Esophagus muscularis mucosa (tissue), 4 donors: ENCODE data around the gene FAT1. TPM values are rescaled to one million over a fixed set of nuclear protein-coding genes. Genes with fewer than 3 reads are reported as not detected.
A peak's percentile ranks its signal among the peaks of the same experiment; 100 is the strongest.

Experiments
- DNase-seq: peaks from one replicate; pipeline ENCODE4 v3.0.0-alpha.2; 2017; ENCODE audit errors: extremely low spot score
- H3K27ac ChIP-seq, 4 donors: fragments of 200-600 bp; sonication (generic); replicated peaks in 1 of 4; 1 replicate in 3 of 4; 2 replicates in 1 of 4; pipeline ENCODE4 v1.5.1; 2016 to 2019; ENCODE audit warnings: mild to moderate bottlenecking in 1 of 4
- H3K27me3 ChIP-seq, 4 donors: fragments of 200-600 bp; sonication (generic); one replicate each; pipeline versions ENCODE4 v1.5.1 to v1.6.0; 2016 to 2019
- H3K36me3 ChIP-seq, 4 donors: fragments of 200-600 bp; sonication (generic); one replicate each; pipeline ENCODE4 v1.5.1; 2016 to 2019
- H3K4me1 ChIP-seq, 4 donors: fragments of 200-600 bp; sonication (generic); one replicate each; pipeline ENCODE4 v1.5.1; 2016 to 2019
- H3K4me3 ChIP-seq, 4 donors: fragments of 200-600 bp; sonication (generic); 1 replicate in 2 of 4; 2 replicates in 2 of 4; pipeline ENCODE4 v1.5.1; 2016 to 2019; ENCODE audit warnings: mild to moderate bottlenecking in 4 of 4, moderate library complexity in 1 of 4
- H3K9me3 ChIP-seq, 4 donors: fragments of 200-600 bp; sonication (generic); 1 replicate in 3 of 4; 2 replicates in 1 of 4; pipeline ENCODE4 v1.5.1; 2016 to 2019
- EP300 ChIP-seq: sonication (generic); formaldehyde crosslinking; IDR thresholded peaks from one replicate; pipeline ENCODE4 v1.6.1; 2017; ENCODE audit warnings: antibody characterized with exemption
- POLR2A ChIP-seq: fragments of 450-650 bp; IDR thresholded peaks from one replicate; pipeline ENCODE4 v1.6.1; 2017; ENCODE audit warnings: antibody characterized with exemption, moderate library complexity, mild to moderate bottlenecking, low read depth
- POLR2AphosphoS5 ChIP-seq, 2 donors: sonication (generic); formaldehyde crosslinking; IDR thresholded peaks; one replicate each; pipeline ENCODE4 v1.6.1; 2017; ENCODE audit warnings: antibody characterized with exemption in 2 of 2
- WGBS: methylation state at CpG from one replicate; pipeline ENCODE4 v1.1.5; 2018; 5-methylcytosine and 5-hydroxymethylcytosine counted together
- intact Hi-C: fragments of 100-400 bp; cut with DNase I; formaldehyde crosslinking; loops from one replicate; pipeline ENCODE4 v1.15.1; 2023
- total RNA-seq, 4 donors: library from RNA; depleted of rRNA; stranded (reverse); fragments of >200 nt; gene quantifications; one replicate each; pipeline versions ENCODE4 v1.1.0 to v1.2.1, GENCODE V29; 2016
- TF ChIP-seq, protein P1 (sequence below), 3 experiments: fragments of 200-600 bp in 2 of 3; fragments of 450-650 bp in 1 of 3; sonication (generic) in 2 of 3; IDR thresholded peaks; one replicate each; pipeline ENCODE4 v1.5.1; 2017 to 2019; ENCODE audit warnings: antibody characterized with exemption in 3 of 3, mild to moderate bottlenecking in 2 of 3, moderate library complexity in 1 of 3

Gene FAT1, protein sequence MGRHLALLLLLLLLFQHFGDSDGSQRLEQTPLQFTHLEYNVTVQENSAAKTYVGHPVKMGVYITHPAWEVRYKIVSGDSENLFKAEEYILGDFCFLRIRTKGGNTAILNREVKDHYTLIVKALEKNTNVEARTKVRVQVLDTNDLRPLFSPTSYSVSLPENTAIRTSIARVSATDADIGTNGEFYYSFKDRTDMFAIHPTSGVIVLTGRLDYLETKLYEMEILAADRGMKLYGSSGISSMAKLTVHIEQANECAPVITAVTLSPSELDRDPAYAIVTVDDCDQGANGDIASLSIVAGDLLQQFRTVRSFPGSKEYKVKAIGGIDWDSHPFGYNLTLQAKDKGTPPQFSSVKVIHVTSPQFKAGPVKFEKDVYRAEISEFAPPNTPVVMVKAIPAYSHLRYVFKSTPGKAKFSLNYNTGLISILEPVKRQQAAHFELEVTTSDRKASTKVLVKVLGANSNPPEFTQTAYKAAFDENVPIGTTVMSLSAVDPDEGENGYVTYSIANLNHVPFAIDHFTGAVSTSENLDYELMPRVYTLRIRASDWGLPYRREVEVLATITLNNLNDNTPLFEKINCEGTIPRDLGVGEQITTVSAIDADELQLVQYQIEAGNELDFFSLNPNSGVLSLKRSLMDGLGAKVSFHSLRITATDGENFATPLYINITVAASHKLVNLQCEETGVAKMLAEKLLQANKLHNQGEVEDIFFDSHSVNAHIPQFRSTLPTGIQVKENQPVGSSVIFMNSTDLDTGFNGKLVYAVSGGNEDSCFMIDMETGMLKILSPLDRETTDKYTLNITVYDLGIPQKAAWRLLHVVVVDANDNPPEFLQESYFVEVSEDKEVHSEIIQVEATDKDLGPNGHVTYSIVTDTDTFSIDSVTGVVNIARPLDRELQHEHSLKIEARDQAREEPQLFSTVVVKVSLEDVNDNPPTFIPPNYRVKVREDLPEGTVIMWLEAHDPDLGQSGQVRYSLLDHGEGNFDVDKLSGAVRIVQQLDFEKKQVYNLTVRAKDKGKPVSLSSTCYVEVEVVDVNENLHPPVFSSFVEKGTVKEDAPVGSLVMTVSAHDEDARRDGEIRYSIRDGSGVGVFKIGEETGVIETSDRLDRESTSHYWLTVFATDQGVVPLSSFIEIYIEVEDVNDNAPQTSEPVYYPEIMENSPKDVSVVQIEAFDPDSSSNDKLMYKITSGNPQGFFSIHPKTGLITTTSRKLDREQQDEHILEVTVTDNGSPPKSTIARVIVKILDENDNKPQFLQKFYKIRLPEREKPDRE (N-terminal part only)
- total RNA-seq, result 100 to 1,000 TPM; 145 to 244 (median 200) TPM

DNA sequence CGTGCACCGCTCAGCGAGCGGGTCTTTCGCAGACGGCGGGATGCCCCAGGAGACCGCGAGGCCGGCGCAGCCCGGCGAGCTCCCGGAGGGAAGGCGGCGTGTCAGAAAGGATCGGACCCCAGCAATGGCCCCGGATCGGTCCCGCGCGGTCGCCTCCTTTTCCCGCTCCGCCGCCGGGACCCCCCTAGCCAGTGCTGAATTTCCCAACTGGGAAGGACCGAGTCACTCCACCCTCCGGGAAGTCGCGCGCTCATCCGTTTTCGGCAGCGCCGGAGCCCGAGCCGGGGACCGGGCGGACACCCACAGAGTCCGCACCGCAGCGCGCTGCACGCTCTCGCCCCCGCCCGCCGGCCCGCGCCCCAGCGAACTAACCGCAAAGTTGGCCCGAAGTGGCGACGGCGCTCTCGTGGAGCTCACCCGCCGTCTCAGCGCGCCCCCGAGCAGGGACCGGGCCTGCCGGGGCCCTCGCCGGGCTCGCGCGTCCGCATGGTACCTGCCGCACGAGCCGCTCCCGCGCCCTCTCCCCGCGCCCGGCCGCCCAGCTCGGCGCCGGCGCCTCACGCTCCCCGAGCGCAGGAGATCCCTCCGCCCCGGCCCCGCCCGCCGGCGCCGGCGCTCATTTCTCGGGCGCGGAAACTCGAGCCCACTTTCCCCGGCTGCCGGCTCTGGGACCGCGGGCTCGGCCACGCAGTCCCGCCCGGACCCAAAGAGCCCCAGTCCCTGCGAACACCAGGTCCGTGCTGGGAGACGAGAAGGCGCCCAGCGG is at the start of gene FAT1:
FAT1 (minus strand) TSS at position 565 of the 766 bp plus-strand sequence. CDS start 14,029 bp downstream, outside the sequence.
- intact Hi-C loops, result loop anchor here (2.0 to 10.0 kb wide), 2 partner anchors 55 to 221 kb away; no protein-coding TSS in a partner anchor
- Histone ChIP-seq H3K4me1 (peaks cover 0 to 54% (median 35%) of the 10 kb centered on the region in 4 donors), H3K27me3 (peaks cover 0 to 12% (median 2%) of the 10 kb centered on the region in 4 donors), H3K4me3 (peak within 1 kb of the TSS; percentile 76 to 97 (median 86)), H3K27ac (peak within 1 kb of the TSS; percentile 92 to 97 (median 95)), H3K36me3 (no peaks in the 10 kb centered on the region), H3K9me3 (peaks cover 0 to 8% (median 0%) of the 10 kb centered on the region in 4 donors)
- DNase-seq, result no peak
- no peak for TF ChIP-seq EP300
- TF ChIP-seq, protein P1, sequence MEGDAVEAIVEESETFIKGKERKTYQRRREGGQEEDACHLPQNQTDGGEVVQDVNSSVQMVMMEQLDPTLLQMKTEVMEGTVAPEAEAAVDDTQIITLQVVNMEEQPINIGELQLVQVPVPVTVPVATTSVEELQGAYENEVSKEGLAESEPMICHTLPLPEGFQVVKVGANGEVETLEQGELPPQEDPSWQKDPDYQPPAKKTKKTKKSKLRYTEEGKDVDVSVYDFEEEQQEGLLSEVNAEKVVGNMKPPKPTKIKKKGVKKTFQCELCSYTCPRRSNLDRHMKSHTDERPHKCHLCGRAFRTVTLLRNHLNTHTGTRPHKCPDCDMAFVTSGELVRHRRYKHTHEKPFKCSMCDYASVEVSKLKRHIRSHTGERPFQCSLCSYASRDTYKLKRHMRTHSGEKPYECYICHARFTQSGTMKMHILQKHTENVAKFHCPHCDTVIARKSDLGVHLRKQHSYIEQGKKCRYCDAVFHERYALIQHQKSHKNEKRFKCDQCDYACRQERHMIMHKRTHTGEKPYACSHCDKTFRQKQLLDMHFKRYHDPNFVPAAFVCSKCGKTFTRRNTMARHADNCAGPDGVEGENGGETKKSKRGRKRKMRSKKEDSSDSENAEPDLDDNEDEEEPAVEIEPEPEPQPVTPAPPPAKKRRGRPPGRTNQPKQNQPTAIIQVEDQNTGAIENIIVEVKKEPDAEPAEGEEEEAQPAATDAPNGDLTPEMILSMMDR (IDR thresholded peaks at IDR 0.05), result no peak
- TF ChIP-seq POLR2AphosphoS5 (IDR thresholded peaks at IDR 0.05), result peak; percentile 48 to 86
- TF ChIP-seq POLR2A, result peak; percentile 14
- 3% methylated on average over 25 of the region's 112 CpGs for WGBS

DNA sequence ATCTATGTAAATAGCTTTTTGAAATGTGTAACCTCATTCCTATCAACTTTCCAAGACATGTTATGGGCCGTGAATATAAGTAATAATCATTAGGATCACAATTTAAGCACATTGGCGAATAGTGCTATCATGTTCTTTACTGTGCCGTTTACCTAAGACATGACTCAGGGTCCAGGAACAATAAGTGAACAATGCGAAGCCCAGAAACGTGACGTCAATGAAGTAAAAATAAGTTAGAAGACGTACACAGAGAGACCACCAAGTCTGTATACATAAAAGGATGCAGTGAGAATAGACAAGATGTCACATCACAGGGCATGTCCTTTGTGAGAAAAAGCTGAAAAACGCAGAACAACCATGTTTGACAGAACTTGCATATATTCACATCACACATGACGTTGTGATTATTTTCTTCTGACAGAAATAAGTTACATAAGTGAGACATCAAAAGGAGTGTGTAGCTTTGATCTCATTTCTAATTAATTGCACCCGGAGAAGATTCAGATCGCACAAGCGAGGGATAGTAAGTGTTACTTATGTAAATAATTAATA is 49.4 kb upstream of the FAT1 start:
- Histone ChIP-seq H3K9me3 (no peaks in the 10 kb centered on the region), H3K36me3 (no peaks in the 10 kb centered on the region), H3K4me3 (no peak overlapping the region), H3K4me1 (no peaks in the 10 kb centered on the region), H3K27me3 (peaks cover 0 to 4% (median 0%) of the 10 kb centered on the region in 4 donors), H3K27ac (no peak overlapping the region)
- 51% methylated on average over 12 of the region's 12 CpGs for WGBS
- intact Hi-C loops, result no loop called here
- TF ChIP-seq, protein P1 (IDR thresholded peaks at IDR 0.05), result no peak
- TF ChIP-seq EP300 (no peak), POLR2A (no peak), POLR2AphosphoS5 (IDR thresholded peaks at IDR 0.05) (no peak)
- no peak for DNase-seq

DNA sequence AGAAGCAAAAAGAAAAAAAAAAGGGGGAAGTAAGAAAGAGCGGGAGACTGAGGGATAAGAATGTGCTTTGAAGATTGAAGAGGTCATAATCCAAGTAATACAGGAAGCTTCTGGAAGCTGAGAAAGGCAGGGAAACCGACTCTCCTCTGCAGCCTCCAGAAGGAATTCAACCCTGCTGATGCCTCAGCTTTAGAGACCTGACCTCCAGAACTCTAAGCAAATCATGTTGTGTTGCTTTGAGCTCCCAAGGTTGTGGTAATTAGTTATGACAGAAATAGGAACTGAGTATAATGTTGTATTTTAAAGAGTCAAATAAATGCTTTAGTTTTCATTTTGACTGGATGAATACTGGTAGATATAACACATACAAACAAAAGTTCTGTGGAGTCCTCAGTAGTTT is 48.0 kb upstream of the FAT1 start:
- H3K36me3 ChIP-seq, result no peaks in the 10 kb centered on the region
- intact Hi-C loops, result no loop called here
- H3K4me3 ChIP-seq, result no peak overlapping the region
- no peaks in the 10 kb centered on the region for H3K9me3 ChIP-seq
- TF ChIP-seq POLR2AphosphoS5 (IDR thresholded peaks at IDR 0.05) (no peak), EP300 (no peak), POLR2A (no peak)
- TF ChIP-seq, protein P1 (IDR thresholded peaks at IDR 0.05), result no peak
- 64% methylated on average over 2 of the region's 2 CpGs for WGBS
- H3K27me3 ChIP-seq, result peaks cover 0 to 4% (median 0%) of the 10 kb centered on the region in 4 donors
- no peak overlapping the region for H3K27ac ChIP-seq
- H3K4me1 ChIP-seq, result no peaks in the 10 kb centered on the region
- no peak for DNase-seq
